K562 (cell line): ENCODE measurements around the gene CHCHD6. TPM values are rescaled to one million over a fixed set of nuclear protein-coding genes. Genes with fewer than 3 reads are reported as not detected.

Experiments
- ATAC-seq: fragments of 200-7000 bp; cut with Tn5 transposase; 3 replicates; pipeline ENCODE4 v1.9.1; 2020; ENCODE audit warnings: moderate library complexity
- BruUV-seq: library from RNA; stranded (reverse); fragments of 400-500 nt; replicated peaks from 2 replicates; lab custom pipeline; 2021; lab: Mats Ljungman, UMichigan
- CTCF ChIA-PET: fragments of 300-600 bp; formaldehyde crosslinking; extraction: SDS; loops from one replicate; lab custom pipeline; 2021; ENCODE audit warnings: low intra/inter-chr PET ratio; lab: Yijun Ruan, JAX
- POLR2A ChIA-PET: fragments of 300-600, 350-650 bp; sonication (Branson Sonifier 250); formaldehyde crosslinking; extraction: SDS; loops from one replicate; lab custom pipeline; 2021; ENCODE audit warnings: antibody characterized with exemption, inconsistent platforms; lab: Yijun Ruan, JAX
- DNase-seq, 4 experiments: peaks; one replicate each; pipeline versions ENCODE4 v3.0.0 to v3.0.0-alpha.2; 2011 to 2018; ENCODE audit warnings: low spot score in 3 of 4, mixed read lengths in 3 of 4; ENCODE audit errors: extremely low read depth in 1 of 4
- FAIRE-seq: peaks from 2 replicates; lab custom pipeline; 2011; peaks lifted over from hg19 to GRCh38; lab: Jason Lieb, UNC
- H2AFZ ChIP-seq: 2 replicates; pipeline ENCODE4 v1.6.0; 2011; ENCODE audit warnings: low read depth, low read length, control low read depth, inconsistent platforms
- H3K27ac ChIP-seq: fragments of 200-600 bp; 3 replicates; pipeline ENCODE4 v1.8.0; 2011; ENCODE audit warnings: low read depth, mild to moderate bottlenecking, control low read depth, inconsistent platforms, low read length, moderate library complexity, mixed read lengths; ENCODE audit errors: extremely low read depth
- H3K27me3 ChIP-seq, 2 experiments: fragments of 300-600 bp in 1 of 2; 2 replicates in 1 of 2; 3 replicates in 1 of 2; pipeline versions ENCODE4 v1.6.0 to v1.8.0; 2011; ENCODE audit warnings: inconsistent platforms in 2 of 2, low read length in 2 of 2, mild to moderate bottlenecking in 1 of 2, mixed read lengths in 1 of 2, moderate library complexity in 1 of 2; ENCODE audit not compliant: control insufficient read depth in 2 of 2, insufficient read depth in 2 of 2
- H3K36me3 ChIP-seq: fragments of 300-600 bp; 3 replicates; pipeline ENCODE4 v1.8.0; 2011; ENCODE audit warnings: mild to moderate bottlenecking, low read length, inconsistent platforms; ENCODE audit not compliant: control insufficient read depth, insufficient read depth
- H3K4me1 ChIP-seq, 2 experiments: fragments of 200-600 bp in 1 of 2; replicated peaks in 1 of 2; 2 replicates in 1 of 2; 3 replicates in 1 of 2; pipeline versions ENCODE4 v1.5.1 to v1.8.0; 2011; ENCODE audit warnings: inconsistent platforms in 2 of 2, low read length in 2 of 2, mild to moderate bottlenecking in 1 of 2, mixed read lengths in 1 of 2, moderate library complexity in 1 of 2; ENCODE audit not compliant: control insufficient read depth in 2 of 2, insufficient read depth in 2 of 2
- H3K4me2 ChIP-seq: 2 replicates; pipeline ENCODE4 v1.6.1; 2011; ENCODE audit warnings: low read length, control low read depth, inconsistent platforms, mixed read lengths; ENCODE audit not compliant: insufficient read depth
- H3K4me3 ChIP-seq: fragments of 200-600 bp; sonication (generic), shearing (Covaris generic); 2 replicates; pipeline ENCODE4 v1.5.1; 2016; ENCODE audit warnings: control low read depth, inconsistent platforms
- H3K79me2 ChIP-seq: fragments of 200-600 bp; 3 replicates; pipeline ENCODE4 v1.8.0; 2011; ENCODE audit warnings: low read length, inconsistent platforms; ENCODE audit not compliant: control insufficient read depth, insufficient read depth
- H3K9ac ChIP-seq, 2 experiments: 2 replicates each; pipeline versions ENCODE4 v1.6.0 to v1.6.1; 2011; ENCODE audit warnings: low read depth in 2 of 2, low read length in 2 of 2, control low read depth in 1 of 2, inconsistent platforms in 1 of 2, mild to moderate bottlenecking in 1 of 2, mixed read lengths in 1 of 2; ENCODE audit not compliant: insufficient read depth in 1 of 2
- H3K9me1 ChIP-seq: one replicate; pipeline ENCODE4 v1.6.0; 2011; ENCODE audit warnings: inconsistent platforms, mild to moderate bottlenecking, low read length, moderate library complexity; ENCODE audit not compliant: control insufficient read depth, insufficient read depth
- H3K9me3 ChIP-seq: replicated peaks from 2 replicates; pipeline ENCODE4 v1.5.1; 2011; ENCODE audit warnings: low read depth, low read length, inconsistent platforms; ENCODE audit not compliant: control insufficient read depth, insufficient read depth
- H4K20me1 ChIP-seq: replicated peaks from 2 replicates; pipeline ENCODE4 v1.6.1; 2011; ENCODE audit warnings: low read length, inconsistent platforms, mixed read lengths; ENCODE audit not compliant: control insufficient read depth, insufficient read depth
- ATF2 ChIP-seq: sonication (generic); formaldehyde crosslinking; IDR thresholded peaks from 2 replicates; pipeline ENCODE4 v1.8.1; 2022; ENCODE audit warnings: missing genetic modification reagents
- CBX1 ChIP-seq: sonication (generic); IDR thresholded peaks from 2 replicates; pipeline ENCODE4 v1.6.1; 2016; ENCODE audit warnings: antibody characterized with exemption, low read depth, mild to moderate bottlenecking
- FOXO4 ChIP-seq: fragments of 450-650 bp; formaldehyde crosslinking; IDR thresholded peaks from 2 replicates; pipeline ENCODE4 v1.4.0; 2020; ENCODE audit warnings: mild to moderate bottlenecking, moderate library complexity
- GABPA ChIP-seq: fragments of 200-800 bp; sonication (Bioruptor generic); conservative IDR thresholded peaks from 2 replicates; pipeline ENCODE4 v1.6.1; 2016; ENCODE audit warnings: low read depth, missing genetic modification characterization, missing compliant biosample characterization
- HNRNPH1 ChIP-seq: fragments of 200-400 bp; formaldehyde crosslinking; optimal IDR thresholded peaks from 2 replicates; pipeline ENCODE3; 2017; ENCODE audit warnings: low read depth, mild to moderate bottlenecking, low read length, moderate library complexity
- JUND ChIP-seq, 2 experiments: IDR thresholded peaks; 2 replicates in 1 of 2; 3 replicates in 1 of 2; pipeline ENCODE4 v1.6.1; 2011; ENCODE audit warnings: borderline replicate concordance in 2 of 2, low read depth in 2 of 2, low read length in 2 of 2, improper control_type of control experiment in 1 of 2, missing biosample characterization in 1 of 2, missing genetic modification characterization in 1 of 2, missing genetic modification reagents in 1 of 2
- RFX1 ChIP-seq: fragments of 450-650 bp; IDR thresholded peaks from 2 replicates; pipeline ENCODE4 v1.6.1; 2016; ENCODE audit warnings: mild to moderate bottlenecking, moderate library complexity
- SRF ChIP-seq, 2 experiments: fragments of 250-450, 450-650 bp in 1 of 2; sonication (Bioruptor Pico) in 1 of 2; sonication (generic) in 1 of 2; formaldehyde crosslinking; IDR thresholded peaks; 2 replicates each; pipeline versions ENCODE4 v1.5.0 to v1.5.1; 2020 to 2022; ENCODE audit warnings: mild to moderate bottlenecking in 1 of 2, missing genetic modification reagents in 1 of 2
- THRAP3 ChIP-seq: fragments of 450-650 bp; IDR thresholded peaks from 2 replicates; pipeline ENCODE4 v1.6.1; 2016; ENCODE audit warnings: mild to moderate bottlenecking, inconsistent platforms, borderline replicate concordance
- ZBTB17 ChIP-seq: fragments of 450-650 bp; formaldehyde crosslinking; IDR thresholded peaks from 2 replicates; pipeline ENCODE4 v1.4.0; 2020; ENCODE audit warnings: mild to moderate bottlenecking
- ZBTB7A ChIP-seq: IDR thresholded peaks from 2 replicates; pipeline ENCODE4 v1.6.1; 2011; ENCODE audit warnings: low read depth, mild to moderate bottlenecking, low read length, moderate library complexity, borderline replicate concordance; ENCODE audit not compliant: control insufficient read depth
- ZKSCAN3 ChIP-seq: fragments of 250-450 bp; sonication (Bioruptor Pico); IDR thresholded peaks from 2 replicates; pipeline ENCODE4 v1.4.0; 2020
- ZNF121 ChIP-seq: sonication (generic); formaldehyde crosslinking; conservative IDR thresholded peaks from 2 replicates; pipeline ENCODE4 v1.8.0; 2022; ENCODE audit warnings: missing genetic modification reagents
- ZNF431 ChIP-seq: sonication (generic); formaldehyde crosslinking; IDR thresholded peaks from 2 replicates; pipeline ENCODE4 v1.8.0; 2022; ENCODE audit warnings: mild to moderate bottlenecking, missing genetic modification reagents
- ZNF717 ChIP-seq: fragments of 250-450 bp; sonication (Bioruptor Pico); IDR thresholded peaks from 2 replicates; pipeline ENCODE4 v1.5.0; 2021
- WGBS: fragments of 100-300 bp; shearing (Covaris generic); methylation state at CpG from one replicate; pipeline ENCODE4 v1.1.6; 2016; ENCODE audit warnings: low coverage, mixed read lengths; ENCODE audit not compliant: insufficient coverage; ENCODE audit errors: missing lambda C conversion rate; 5-methylcytosine and 5-hydroxymethylcytosine counted together
- in situ Hi-C: fragments of 300-500 bp; cut with MboI; formaldehyde crosslinking; loops from 4 replicates; pipeline ENCODE4 v1.15.0; 2018; ENCODE audit warnings: inconsistent platforms, mixed read lengths
- intact Hi-C: fragments of 100-400 bp; cut with micrococcal nuclease; formaldehyde crosslinking; loops from 2 replicates; pipeline ENCODE4 v1.14.2; 2022
- polyA plus RNA-seq, 8 experiments: library from polyadenylated mRNA; depleted of rRNA in 4 of 8; stranded (reverse) in 5 of 8; unstranded in 3 of 8; fragments of >200 nt; fragmentation: Nextera tagmentation in 2 of 8; fragmentation: Illumina TruSeq in 1 of 8; extraction: Ambion mirVana in 2 of 8; extraction: Trizol in 1 of 8; gene quantifications; 2 replicates each; pipeline versions ENCODE4 v1.2.1 to v1.2.3, GENCODE V29; 2011 to 2014; ENCODE audit warnings: inconsistent platforms in 1 of 8, missing spikeins in 1 of 8
- total RNA-seq, 7 experiments: library from RNA; depleted of rRNA in 6 of 7; stranded (reverse); fragments of >200 nt in 6 of 7; fragmentation: Illumina TruSeq in 2 of 7; extraction: Trizol in 2 of 7; gene quantifications; 2 replicates each; pipeline versions ENCODE4 v1.2.1 to v1.2.3, GENCODE V29; 2011 to 2021; ENCODE audit warnings: low replicate concordance in 1 of 7
- TF ChIP-seq, protein P1 (sequence below): fragments of 450-650 bp; IDR thresholded peaks from 2 replicates; pipeline ENCODE4 v1.7.1; 2018; ENCODE audit warnings: mild to moderate bottlenecking, low read depth; ENCODE audit not compliant: partially characterized antibody

CHCHD6 gene
- total and polyA plus RNA-seq, 9 of the 15 experiments (the other 6 are each of a cell fraction or from before 2014, with no cell fraction given), result 4.6 to 18.6 (median 10.9) TPM

GRCh38 chr3:126836220-126836860 lies 132.3 kb downstream of the CHCHD6 start:
- BruUV-seq, result no TSS peak
- FAIRE-seq, result no peak
- no peak overlapping the region for H3K4me3 ChIP-seq
- no peak overlapping the region for H2AFZ ChIP-seq
- intact Hi-C loops, result no loop called here
- no peak for DNase-seq
- H3K79me2 ChIP-seq, result no peaks in the 10 kb centered on the region
- ChIA-PET CTCF (no interaction called here), POLR2A (interaction anchor here (0.9 to 2.3 kb wide), 4 partner anchors 7 to 90 kb away, joined by 3 to 9 read pairs (median 4); no protein-coding TSS in a partner anchor)
- no peaks in the 10 kb centered on the region for H4K20me1 ChIP-seq
- H3K27me3 ChIP-seq, result no peaks in the 10 kb centered on the region
- no peaks in the 10 kb centered on the region for H3K36me3 ChIP-seq
- ATAC-seq, result no peak
- 77% methylated on average over 10 of the region's 10 CpGs for WGBS
- peaks cover 8 to 12% of the 10 kb centered on the region in 2 experiments; a peak in 4 of 5 replicates for H3K4me1 ChIP-seq
- H3K9ac ChIP-seq, result peak overlapping the region in 1 of 2 experiments; percentile 64; a peak in 1 of 4 replicates
- no peak overlapping the region for H3K4me2 ChIP-seq
- in situ Hi-C loops, result no loop called here
- H3K9me1 ChIP-seq, result no peaks in the 10 kb centered on the region
- H3K27ac ChIP-seq, result no peak overlapping the region
- no peaks in the 10 kb centered on the region for H3K9me3 ChIP-seq
- no peak for TF ChIP-seq ZNF121
- TF ChIP-seq ATF2 (CRISPR knock-in tag), result no peak
- no peak for TF ChIP-seq SRF (CRISPR knock-in tag; IDR thresholded peaks at IDR 0.05)
- no peak for TF ChIP-seq ZNF431 (CRISPR knock-in tag)
- TF ChIP-seq JUND (IDR thresholded peaks at IDR 0.05; ENCODE audit: borderline replicate concordance, low read depth, low read length), result no peak
- no peak for TF ChIP-seq JUND (tag; IDR thresholded peaks at IDR 0.05; ENCODE audit: borderline replicate concordance, low read depth, low read length)
- no peak for TF ChIP-seq RFX1
- TF ChIP-seq ZNF717 (CRISPR knock-in tag), result no peak
- no peak for TF ChIP-seq ZBTB7A
- TF ChIP-seq, protein P1, sequence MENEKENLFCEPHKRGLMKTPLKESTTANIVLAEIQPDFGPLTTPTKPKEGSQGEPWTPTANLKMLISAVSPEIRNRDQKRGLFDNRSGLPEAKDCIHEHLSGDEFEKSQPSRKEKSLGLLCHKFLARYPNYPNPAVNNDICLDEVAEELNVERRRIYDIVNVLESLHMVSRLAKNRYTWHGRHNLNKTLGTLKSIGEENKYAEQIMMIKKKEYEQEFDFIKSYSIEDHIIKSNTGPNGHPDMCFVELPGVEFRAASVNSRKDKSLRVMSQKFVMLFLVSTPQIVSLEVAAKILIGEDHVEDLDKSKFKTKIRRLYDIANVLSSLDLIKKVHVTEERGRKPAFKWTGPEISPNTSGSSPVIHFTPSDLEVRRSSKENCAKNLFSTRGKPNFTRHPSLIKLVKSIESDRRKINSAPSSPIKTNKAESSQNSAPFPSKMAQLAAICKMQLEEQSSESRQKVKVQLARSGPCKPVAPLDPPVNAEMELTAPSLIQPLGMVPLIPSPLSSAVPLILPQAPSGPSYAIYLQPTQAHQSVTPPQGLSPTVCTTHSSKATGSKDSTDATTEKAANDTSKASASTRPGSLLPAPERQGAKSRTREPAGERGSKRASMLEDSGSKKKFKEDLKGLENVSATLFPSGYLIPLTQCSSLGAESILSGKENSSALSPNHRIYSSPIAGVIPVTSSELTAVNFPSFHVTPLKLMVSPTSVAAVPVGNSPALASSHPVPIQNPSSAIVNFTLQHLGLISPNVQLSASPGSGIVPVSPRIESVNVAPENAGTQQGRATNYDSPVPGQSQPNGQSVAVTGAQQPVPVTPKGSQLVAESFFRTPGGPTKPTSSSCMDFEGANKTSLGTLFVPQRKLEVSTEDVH, result no peak
- TF ChIP-seq HNRNPH1, result no peak
- TF ChIP-seq CBX1, result no peak
- TF ChIP-seq ZKSCAN3 (CRISPR knock-in tag), result no peak
- TF ChIP-seq THRAP3, result no peak
- TF ChIP-seq ZBTB17 (CRISPR knock-in tag), result no peak
- TF ChIP-seq FOXO4 (CRISPR knock-in tag), result no peak
- no peak for TF ChIP-seq GABPA
